K562 (cell line): ENCODE measurements around the gene BRSK1. TPM values are rescaled to one million over a fixed set of nuclear protein-coding genes. Genes with fewer than 3 reads are reported as not detected.

Experiments
- ATAC-seq: fragments of 200-7000 bp; cut with Tn5 transposase; 3 replicates; pipeline ENCODE4 v1.9.1; 2020; ENCODE audit warnings: moderate library complexity
- BruUV-seq: library from RNA; stranded (reverse); fragments of 400-500 nt; replicated peaks from 2 replicates; lab custom pipeline; 2021; lab: Mats Ljungman, UMichigan
- CTCF ChIA-PET: fragments of 300-600 bp; formaldehyde crosslinking; extraction: SDS; loops from one replicate; lab custom pipeline; 2021; ENCODE audit warnings: low intra/inter-chr PET ratio; lab: Yijun Ruan, JAX
- POLR2A ChIA-PET: fragments of 300-600, 350-650 bp; sonication (Branson Sonifier 250); formaldehyde crosslinking; extraction: SDS; loops from one replicate; lab custom pipeline; 2021; ENCODE audit warnings: antibody characterized with exemption, inconsistent platforms; lab: Yijun Ruan, JAX
- DNase-seq, 4 experiments: peaks; one replicate each; pipeline versions ENCODE4 v3.0.0 to v3.0.0-alpha.2; 2011 to 2018; ENCODE audit warnings: low spot score in 3 of 4, mixed read lengths in 3 of 4; ENCODE audit errors: extremely low read depth in 1 of 4
- FAIRE-seq: peaks from 2 replicates; lab custom pipeline; 2011; peaks lifted over from hg19 to GRCh38; lab: Jason Lieb, UNC
- H2AFZ ChIP-seq: 2 replicates; pipeline ENCODE4 v1.6.0; 2011; ENCODE audit warnings: low read depth, low read length, control low read depth, inconsistent platforms
- H3K27ac ChIP-seq: fragments of 200-600 bp; 3 replicates; pipeline ENCODE4 v1.8.0; 2011; ENCODE audit warnings: low read depth, mild to moderate bottlenecking, control low read depth, inconsistent platforms, low read length, moderate library complexity, mixed read lengths; ENCODE audit errors: extremely low read depth
- H3K27me3 ChIP-seq, 2 experiments: fragments of 300-600 bp in 1 of 2; 2 replicates in 1 of 2; 3 replicates in 1 of 2; pipeline versions ENCODE4 v1.6.0 to v1.8.0; 2011; ENCODE audit warnings: inconsistent platforms in 2 of 2, low read length in 2 of 2, mild to moderate bottlenecking in 1 of 2, mixed read lengths in 1 of 2, moderate library complexity in 1 of 2; ENCODE audit not compliant: control insufficient read depth in 2 of 2, insufficient read depth in 2 of 2
- H3K36me3 ChIP-seq: fragments of 300-600 bp; 3 replicates; pipeline ENCODE4 v1.8.0; 2011; ENCODE audit warnings: mild to moderate bottlenecking, low read length, inconsistent platforms; ENCODE audit not compliant: control insufficient read depth, insufficient read depth
- H3K4me1 ChIP-seq, 2 experiments: fragments of 200-600 bp in 1 of 2; replicated peaks in 1 of 2; 2 replicates in 1 of 2; 3 replicates in 1 of 2; pipeline versions ENCODE4 v1.5.1 to v1.8.0; 2011; ENCODE audit warnings: inconsistent platforms in 2 of 2, low read length in 2 of 2, mild to moderate bottlenecking in 1 of 2, mixed read lengths in 1 of 2, moderate library complexity in 1 of 2; ENCODE audit not compliant: control insufficient read depth in 2 of 2, insufficient read depth in 2 of 2
- H3K4me2 ChIP-seq: 2 replicates; pipeline ENCODE4 v1.6.1; 2011; ENCODE audit warnings: low read length, control low read depth, inconsistent platforms, mixed read lengths; ENCODE audit not compliant: insufficient read depth
- H3K4me3 ChIP-seq: fragments of 200-600 bp; sonication (generic), shearing (Covaris generic); 2 replicates; pipeline ENCODE4 v1.5.1; 2016; ENCODE audit warnings: control low read depth, inconsistent platforms
- H3K79me2 ChIP-seq: fragments of 200-600 bp; 3 replicates; pipeline ENCODE4 v1.8.0; 2011; ENCODE audit warnings: low read length, inconsistent platforms; ENCODE audit not compliant: control insufficient read depth, insufficient read depth
- H3K9ac ChIP-seq, 2 experiments: 2 replicates each; pipeline versions ENCODE4 v1.6.0 to v1.6.1; 2011; ENCODE audit warnings: low read depth in 2 of 2, low read length in 2 of 2, control low read depth in 1 of 2, inconsistent platforms in 1 of 2, mild to moderate bottlenecking in 1 of 2, mixed read lengths in 1 of 2; ENCODE audit not compliant: insufficient read depth in 1 of 2
- H3K9me1 ChIP-seq: one replicate; pipeline ENCODE4 v1.6.0; 2011; ENCODE audit warnings: inconsistent platforms, mild to moderate bottlenecking, low read length, moderate library complexity; ENCODE audit not compliant: control insufficient read depth, insufficient read depth
- H3K9me3 ChIP-seq: replicated peaks from 2 replicates; pipeline ENCODE4 v1.5.1; 2011; ENCODE audit warnings: low read depth, low read length, inconsistent platforms; ENCODE audit not compliant: control insufficient read depth, insufficient read depth
- H4K20me1 ChIP-seq: replicated peaks from 2 replicates; pipeline ENCODE4 v1.6.1; 2011; ENCODE audit warnings: low read length, inconsistent platforms, mixed read lengths; ENCODE audit not compliant: control insufficient read depth, insufficient read depth
- CHD1 ChIP-seq: fragments of 200-600 bp; sonication (generic); IDR thresholded peaks from one replicate; pipeline ENCODE4 v1.6.1; 2012; ENCODE audit warnings: mild to moderate bottlenecking, moderate library complexity, low read length, inconsistent platforms
- ELF2 ChIP-seq: fragments of 250-450 bp; sonication (Bioruptor Pico); IDR thresholded peaks from 2 replicates; pipeline ENCODE4 v1.5.0; 2021; ENCODE audit warnings: mild to moderate bottlenecking
- MYC ChIP-seq, 2 experiments: fragments of 250-450 bp in 1 of 2; sonication (Bioruptor Pico) in 1 of 2; IDR thresholded peaks; 2 replicates each; pipeline versions ENCODE4 v1.5.1 to v1.6.1; 2012 to 2021; ENCODE audit warnings: low read depth in 2 of 2, borderline replicate concordance in 1 of 2, improper control_type of control experiment in 1 of 2, low read length in 1 of 2, mild to moderate bottlenecking in 1 of 2, moderate library complexity in 1 of 2
- PTBP1 ChIP-seq: fragments of 200-400 bp; formaldehyde crosslinking; IDR thresholded peaks from 2 replicates; pipeline ENCODE4 v1.6.1; 2017; ENCODE audit warnings: low read depth, low read length
- RBM14 ChIP-seq: fragments of 200-400 bp; formaldehyde crosslinking; IDR thresholded peaks from 2 replicates; pipeline ENCODE4 v1.6.1; 2018; ENCODE audit warnings: low read depth, mild to moderate bottlenecking, low read length, moderate library complexity, borderline replicate concordance; ENCODE audit not compliant: insufficient read depth
- TAF1 ChIP-seq: IDR thresholded peaks from 2 replicates; pipeline ENCODE4 v1.6.1; 2011; ENCODE audit warnings: mild to moderate bottlenecking, low read length, moderate library complexity; ENCODE audit not compliant: insufficient read depth, control insufficient read depth, severe bottlenecking; ENCODE audit errors: extremely low read depth
- TAL1 ChIP-seq: fragments of 450-650 bp; IDR thresholded peaks from 2 replicates; pipeline ENCODE4 v1.6.1; 2016; ENCODE audit warnings: mild to moderate bottlenecking
- ZNF124 ChIP-seq: sonication (generic); formaldehyde crosslinking; IDR thresholded peaks from 2 replicates; pipeline ENCODE4 v1.8.1; 2022; ENCODE audit warnings: missing genetic modification reagents
- WGBS: fragments of 100-300 bp; shearing (Covaris generic); methylation state at CpG from one replicate; pipeline ENCODE4 v1.1.6; 2016; ENCODE audit warnings: low coverage, mixed read lengths; ENCODE audit not compliant: insufficient coverage; ENCODE audit errors: missing lambda C conversion rate; 5-methylcytosine and 5-hydroxymethylcytosine counted together
- in situ Hi-C: fragments of 300-500 bp; cut with MboI; formaldehyde crosslinking; loops from 4 replicates; pipeline ENCODE4 v1.15.0; 2018; ENCODE audit warnings: inconsistent platforms, mixed read lengths
- intact Hi-C: fragments of 100-400 bp; cut with micrococcal nuclease; formaldehyde crosslinking; loops from 2 replicates; pipeline ENCODE4 v1.14.2; 2022
- polyA plus RNA-seq, 8 experiments: library from polyadenylated mRNA; depleted of rRNA in 4 of 8; stranded (reverse) in 5 of 8; unstranded in 3 of 8; fragments of >200 nt; fragmentation: Nextera tagmentation in 2 of 8; fragmentation: Illumina TruSeq in 1 of 8; extraction: Ambion mirVana in 2 of 8; extraction: Trizol in 1 of 8; gene quantifications; 2 replicates each; pipeline versions ENCODE4 v1.2.1 to v1.2.3, GENCODE V29; 2011 to 2014; ENCODE audit warnings: inconsistent platforms in 1 of 8, missing spikeins in 1 of 8
- total RNA-seq, 7 experiments: library from RNA; depleted of rRNA in 6 of 7; stranded (reverse); fragments of >200 nt in 6 of 7; fragmentation: Illumina TruSeq in 2 of 7; extraction: Trizol in 2 of 7; gene quantifications; 2 replicates each; pipeline versions ENCODE4 v1.2.1 to v1.2.3, GENCODE V29; 2011 to 2021; ENCODE audit warnings: low replicate concordance in 1 of 7
- TF ChIP-seq, protein P1 (sequence below): sonication (generic); formaldehyde crosslinking; IDR thresholded peaks from 2 replicates; pipeline ENCODE4 v1.8.1; 2023; ENCODE audit warnings: mild to moderate bottlenecking, missing genetic modification reagents
- TF ChIP-seq, protein P2 (sequence below): fragments of 250-450 bp; sonication (Bioruptor Pico); IDR thresholded peaks from 2 replicates; pipeline ENCODE4 v1.5.1; 2021; ENCODE audit warnings: mild to moderate bottlenecking
- TF ChIP-seq, protein P3 (sequence below): fragments of 250-450 bp; sonication (Bioruptor Pico); IDR thresholded peaks from 2 replicates; pipeline ENCODE4 v1.8.0; 2022; ENCODE audit warnings: inconsistent platforms
- TF ChIP-seq, protein P4 (sequence below): fragments of 450-650 bp; conservative IDR thresholded peaks from 2 replicates; pipeline ENCODE4 v1.6.1; 2016; ENCODE audit warnings: missing genetic modification characterization, low read depth, mild to moderate bottlenecking, control low read depth, missing compliant biosample characterization
- TF ChIP-seq, protein P5 (sequence below), 2 experiments: fragments of 450-650 bp in 1 of 2; sonication (generic) in 1 of 2; formaldehyde crosslinking; conservative IDR thresholded peaks; 2 replicates each; pipeline versions ENCODE4 v1.4.0 to v1.8.1; 2020 to 2022; ENCODE audit warnings: mild to moderate bottlenecking in 1 of 2, missing genetic modification reagents in 1 of 2

BRSK1 gene
- total and polyA plus RNA-seq, 9 of the 15 experiments (the other 6 are each of a cell fraction or from before 2014, with no cell fraction given): 1.7 to 9.3 (median 3.8) TPM; not detected in 2

DNA sequence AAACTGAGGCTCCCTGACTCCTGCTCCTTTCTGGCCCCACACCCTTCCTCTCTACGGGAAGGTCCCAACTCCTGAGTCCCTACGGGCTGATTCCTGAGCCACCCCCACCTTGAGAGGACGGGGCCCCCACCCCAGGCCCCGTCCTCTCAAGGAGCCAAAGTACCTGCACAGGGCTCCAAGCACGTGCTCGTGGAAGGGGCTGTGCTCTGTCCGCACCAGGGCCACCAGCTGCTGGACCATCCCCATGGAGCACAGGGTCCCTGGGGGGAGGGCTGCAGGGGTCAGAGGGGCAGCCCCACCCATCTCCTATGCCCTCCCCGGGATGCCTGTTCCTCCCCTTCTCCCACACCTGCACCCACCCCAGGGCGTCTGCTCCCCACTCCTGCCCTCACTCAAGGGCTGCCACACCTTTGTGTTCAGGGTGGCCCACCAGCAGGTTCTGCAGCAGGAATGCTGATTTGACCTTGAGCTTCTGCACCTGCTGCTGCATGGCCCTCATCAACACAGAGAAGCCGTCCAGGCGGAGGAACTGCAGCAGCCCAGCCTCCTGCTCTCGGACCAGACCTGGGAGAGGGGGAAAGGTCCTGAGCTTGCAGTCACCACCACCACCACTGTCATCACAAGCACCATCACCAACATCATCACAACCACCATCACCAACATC lies 17.9 kb upstream of the BRSK1 start:
- no TSS peak for BruUV-seq
- H3K9ac ChIP-seq: no peak overlapping the region
- TF ChIP-seq, protein P1, sequence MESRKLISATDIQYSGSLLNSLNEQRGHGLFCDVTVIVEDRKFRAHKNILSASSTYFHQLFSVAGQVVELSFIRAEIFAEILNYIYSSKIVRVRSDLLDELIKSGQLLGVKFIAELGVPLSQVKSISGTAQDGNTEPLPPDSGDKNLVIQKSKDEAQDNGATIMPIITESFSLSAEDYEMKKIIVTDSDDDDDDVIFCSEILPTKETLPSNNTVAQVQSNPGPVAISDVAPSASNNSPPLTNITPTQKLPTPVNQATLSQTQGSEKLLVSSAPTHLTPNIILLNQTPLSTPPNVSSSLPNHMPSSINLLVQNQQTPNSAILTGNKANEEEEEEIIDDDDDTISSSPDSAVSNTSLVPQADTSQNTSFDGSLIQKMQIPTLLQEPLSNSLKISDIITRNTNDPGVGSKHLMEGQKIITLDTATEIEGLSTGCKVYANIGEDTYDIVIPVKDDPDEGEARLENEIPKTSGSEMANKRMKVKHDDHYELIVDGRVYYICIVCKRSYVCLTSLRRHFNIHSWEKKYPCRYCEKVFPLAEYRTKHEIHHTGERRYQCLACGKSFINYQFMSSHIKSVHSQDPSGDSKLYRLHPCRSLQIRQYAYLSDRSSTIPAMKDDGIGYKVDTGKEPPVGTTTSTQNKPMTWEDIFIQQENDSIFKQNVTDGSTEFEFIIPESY (CRISPR knock-in tag): no peak
- TF ChIP-seq, protein P2, sequence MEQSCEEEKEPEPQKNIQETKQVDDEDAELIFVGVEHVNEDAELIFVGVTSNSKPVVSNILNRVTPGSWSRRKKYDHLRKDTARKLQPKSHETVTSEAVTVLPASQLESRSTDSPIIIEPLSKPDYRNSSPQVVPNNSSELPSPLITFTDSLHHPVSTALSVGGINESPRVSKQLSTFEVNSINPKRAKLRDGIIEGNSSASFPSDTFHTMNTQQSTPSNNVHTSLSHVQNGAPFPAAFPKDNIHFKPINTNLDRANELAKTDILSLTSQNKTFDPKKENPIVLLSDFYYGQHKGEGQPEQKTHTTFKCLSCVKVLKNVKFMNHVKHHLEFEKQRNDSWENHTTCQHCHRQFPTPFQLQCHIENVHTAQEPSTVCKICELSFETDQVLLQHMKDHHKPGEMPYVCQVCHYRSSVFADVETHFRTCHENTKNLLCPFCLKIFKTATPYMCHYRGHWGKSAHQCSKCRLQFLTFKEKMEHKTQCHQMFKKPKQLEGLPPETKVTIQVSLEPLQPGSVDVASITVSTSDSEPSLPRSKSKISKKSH (CRISPR knock-in tag): no peak
- TF ChIP-seq TAL1 (no peak), ZNF124 (CRISPR knock-in tag) (no peak), ELF2 (CRISPR knock-in tag) (no peak), PTBP1 (no peak), CHD1 (no peak), RBM14 (no peak), MYC (IDR thresholded peaks at IDR 0.05; ENCODE audit: low read depth, low read length) (no peak), MYC (CRISPR knock-in tag; IDR thresholded peaks at IDR 0.05; ENCODE audit: borderline replicate concordance, low read depth) (no peak), TAF1 (no peak)
- TF ChIP-seq, protein P3, sequence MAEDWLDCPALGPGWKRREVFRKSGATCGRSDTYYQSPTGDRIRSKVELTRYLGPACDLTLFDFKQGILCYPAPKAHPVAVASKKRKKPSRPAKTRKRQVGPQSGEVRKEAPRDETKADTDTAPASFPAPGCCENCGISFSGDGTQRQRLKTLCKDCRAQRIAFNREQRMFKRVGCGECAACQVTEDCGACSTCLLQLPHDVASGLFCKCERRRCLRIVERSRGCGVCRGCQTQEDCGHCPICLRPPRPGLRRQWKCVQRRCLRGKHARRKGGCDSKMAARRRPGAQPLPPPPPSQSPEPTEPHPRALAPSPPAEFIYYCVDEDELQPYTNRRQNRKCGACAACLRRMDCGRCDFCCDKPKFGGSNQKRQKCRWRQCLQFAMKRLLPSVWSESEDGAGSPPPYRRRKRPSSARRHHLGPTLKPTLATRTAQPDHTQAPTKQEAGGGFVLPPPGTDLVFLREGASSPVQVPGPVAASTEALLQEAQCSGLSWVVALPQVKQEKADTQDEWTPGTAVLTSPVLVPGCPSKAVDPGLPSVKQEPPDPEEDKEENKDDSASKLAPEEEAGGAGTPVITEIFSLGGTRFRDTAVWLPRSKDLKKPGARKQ (CRISPR knock-in tag): no peak
- TF ChIP-seq, protein P4, sequence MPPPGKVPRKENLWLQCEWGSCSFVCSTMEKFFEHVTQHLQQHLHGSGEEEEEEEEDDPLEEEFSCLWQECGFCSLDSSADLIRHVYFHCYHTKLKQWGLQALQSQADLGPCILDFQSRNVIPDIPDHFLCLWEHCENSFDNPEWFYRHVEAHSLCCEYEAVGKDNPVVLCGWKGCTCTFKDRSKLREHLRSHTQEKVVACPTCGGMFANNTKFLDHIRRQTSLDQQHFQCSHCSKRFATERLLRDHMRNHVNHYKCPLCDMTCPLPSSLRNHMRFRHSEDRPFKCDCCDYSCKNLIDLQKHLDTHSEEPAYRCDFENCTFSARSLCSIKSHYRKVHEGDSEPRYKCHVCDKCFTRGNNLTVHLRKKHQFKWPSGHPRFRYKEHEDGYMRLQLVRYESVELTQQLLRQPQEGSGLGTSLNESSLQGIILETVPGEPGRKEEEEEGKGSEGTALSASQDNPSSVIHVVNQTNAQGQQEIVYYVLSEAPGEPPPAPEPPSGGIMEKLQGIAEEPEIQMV (tag): no peak
- TF ChIP-seq, protein P5, sequence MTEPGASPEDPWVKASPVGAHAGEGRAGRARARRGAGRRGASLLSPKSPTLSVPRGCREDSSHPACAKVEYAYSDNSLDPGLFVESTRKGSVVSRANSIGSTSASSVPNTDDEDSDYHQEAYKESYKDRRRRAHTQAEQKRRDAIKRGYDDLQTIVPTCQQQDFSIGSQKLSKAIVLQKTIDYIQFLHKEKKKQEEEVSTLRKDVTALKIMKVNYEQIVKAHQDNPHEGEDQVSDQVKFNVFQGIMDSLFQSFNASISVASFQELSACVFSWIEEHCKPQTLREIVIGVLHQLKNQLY (CRISPR knock-in tag; conservative IDR thresholded peaks at IDR 0.05): no peak

More for the DNA sequence above, 17.9 kb upstream of the BRSK1 start:
- H3K36me3 ChIP-seq: peaks cover 12% of the 10 kb centered on the region; the same call in 2 of the 3 replicates
- 0 out of 3 replicates have a peak, but pooled peaks cover 4% of the 10 kb centered on the region for H3K79me2 ChIP-seq
- no peak for ATAC-seq
- DNase-seq: no peak
- no peak overlapping the region for H3K4me2 ChIP-seq
- no peak overlapping the region for H3K27ac ChIP-seq
- ChIA-PET POLR2A (no interaction called here), CTCF (no interaction called here)
- WGBS: 93% methylated on average over 7 of the region's 12 CpGs
- FAIRE-seq: no peak
- peaks cover 3% of the 10 kb centered on the region; the same call in 1 of the 2 replicates for H3K9me3 ChIP-seq
- intact Hi-C loops: no loop called here
- H4K20me1 ChIP-seq: no peaks in the 10 kb centered on the region
- H3K4me3 ChIP-seq: no peak overlapping the region
- no peak overlapping the region for H2AFZ ChIP-seq
- H3K9me1 ChIP-seq: no peaks in the 10 kb centered on the region
- in situ Hi-C loops: no loop called here
- no peaks in the 10 kb centered on the region for H3K27me3 ChIP-seq
- H3K4me1 ChIP-seq: peaks cover 10 to 32% of the 10 kb centered on the region in 2 experiments; a peak in 4 of 5 replicates
